IMR-90 (cell line): ENCODE results near the gene HMGCLL1. TPM values are rescaled to one million over a fixed set of nuclear protein-coding genes. Genes with fewer than 3 reads are reported as not detected.

Experiments
- ATAC-seq: fragments of 200-7000 bp; cut with Tn5 transposase; 2 replicates; pipeline ENCODE4 v1.9.1; 2020; ENCODE audit warnings: low read depth, mild to moderate bottlenecking, moderate library complexity
- BruUV-seq: library from RNA; stranded (reverse); fragments of 400-500 nt; replicated peaks from 2 replicates; lab custom pipeline; 2021; lab: Mats Ljungman, UMichigan
- CTCF ChIA-PET: fragments of 300-600 bp; formaldehyde crosslinking; extraction: SDS; loops from one replicate; lab custom pipeline; 2021; ENCODE audit warnings: antibody characterized with exemption; lab: Yijun Ruan, JAX
- POLR2A ChIA-PET: fragments of 300-600 bp; sonication (Branson Sonifier 250); formaldehyde crosslinking; loops from one replicate; lab custom pipeline; 2022; ENCODE audit warnings: antibody characterized with exemption; ENCODE audit not compliant: unreplicated experiment; lab: Charles Lee
- DNase-seq: peaks from one replicate; pipeline ENCODE4 v3.0.0; 2013
- H2AFZ ChIP-seq: replicated peaks from 2 replicates; pipeline ENCODE3; 2013; ENCODE audit warnings: low read length, mild to moderate bottlenecking; ENCODE audit not compliant: poor library complexity
- H2AK5ac ChIP-seq: 2 replicates; pipeline ENCODE4 v1.6.1; 2013; ENCODE audit warnings: low read depth, low read length, inconsistent platforms
- H2AK9ac ChIP-seq: replicated peaks from 2 replicates; pipeline ENCODE3; 2013; ENCODE audit warnings: mild to moderate bottlenecking, low read depth, low read length, moderate library complexity; ENCODE audit not compliant: poor library complexity
- H2BK120ac ChIP-seq: 2 replicates; pipeline ENCODE4 v1.6.1; 2013; ENCODE audit warnings: low read depth, low read length, inconsistent platforms
- H2BK15ac ChIP-seq: 3 replicates; pipeline ENCODE4 v1.6.1; 2013; ENCODE audit warnings: low read depth, low read length, inconsistent platforms
- H2BK20ac ChIP-seq: 2 replicates; pipeline ENCODE4 v1.6.1; 2013; ENCODE audit warnings: low read depth, mild to moderate bottlenecking, inconsistent platforms, low read length, moderate library complexity
- H2BK5ac ChIP-seq: 2 replicates; pipeline ENCODE4 v1.6.1; 2013; ENCODE audit warnings: mild to moderate bottlenecking, low read depth, low read length, inconsistent platforms; ENCODE audit not compliant: poor library complexity, severe bottlenecking
- H3K14ac ChIP-seq: replicated peaks from 2 replicates; pipeline ENCODE4 v1.6.1; 2013; ENCODE audit warnings: low read depth, low read length, inconsistent platforms
- H3K18ac ChIP-seq: 2 replicates; pipeline ENCODE4 v1.6.1; 2013; ENCODE audit warnings: low read depth, low read length, control low read depth
- H3K23ac ChIP-seq: 2 replicates; pipeline ENCODE4 v1.6.1; 2013; ENCODE audit warnings: low read depth, low read length, inconsistent platforms
- H3K27ac ChIP-seq: 2 replicates; pipeline ENCODE4 v1.5.1; 2013; ENCODE audit warnings: mild to moderate bottlenecking, control low read depth, low read length; ENCODE audit not compliant: insufficient read depth
- H3K27me3 ChIP-seq: 2 replicates; pipeline ENCODE4 v1.6.1; 2013; ENCODE audit warnings: low read length; ENCODE audit not compliant: control insufficient read depth, insufficient read depth
- H3K36me3 ChIP-seq: 2 replicates; pipeline ENCODE4 v1.6.1; 2013; ENCODE audit warnings: low read length, mixed read lengths; ENCODE audit not compliant: control insufficient read depth, insufficient read depth
- H3K4ac ChIP-seq: 2 replicates; pipeline ENCODE4 v1.6.1; 2013; ENCODE audit warnings: low read depth, low read length, inconsistent platforms
- H3K4me1 ChIP-seq: 2 replicates; pipeline ENCODE4 v1.6.1; 2013; ENCODE audit warnings: low read length, mixed read lengths; ENCODE audit not compliant: control insufficient read depth, insufficient read depth
- H3K4me2 ChIP-seq: 2 replicates; pipeline ENCODE4 v1.6.1; 2013; ENCODE audit warnings: low read depth, mild to moderate bottlenecking, control low read depth, low read length, moderate library complexity
- H3K4me3 ChIP-seq: 2 replicates; pipeline ENCODE4 v1.5.1; 2013; ENCODE audit warnings: low read depth, mild to moderate bottlenecking, control low read depth, low read length, moderate library complexity; ENCODE audit not compliant: insufficient read depth
- H3K56ac ChIP-seq: 2 replicates; pipeline ENCODE4 v1.6.1; 2013; ENCODE audit warnings: low read length, inconsistent platforms; ENCODE audit not compliant: insufficient read depth; ENCODE audit errors: extremely low read depth
- H3K79me1 ChIP-seq, 2 experiments: 2 replicates each; pipeline ENCODE4 v1.6.1; 2013; ENCODE audit warnings: low read length in 2 of 2, inconsistent platforms in 1 of 2, low read depth in 1 of 2
- H3K9ac ChIP-seq: 2 replicates; pipeline ENCODE4 v1.6.1; 2013; ENCODE audit warnings: low read depth, low read length, control low read depth
- H3K9me1 ChIP-seq: 2 replicates; pipeline ENCODE4 v1.6.1; 2013; ENCODE audit warnings: low read length, inconsistent platforms; ENCODE audit not compliant: insufficient read depth
- H3K9me3 ChIP-seq: 2 replicates; pipeline ENCODE4 v1.6.1; 2013; ENCODE audit warnings: low read length; ENCODE audit not compliant: control insufficient read depth, insufficient read depth
- H4K20me1 ChIP-seq: 2 replicates; pipeline ENCODE4 v1.6.1; 2013; ENCODE audit warnings: low read length, inconsistent platforms; ENCODE audit not compliant: insufficient read depth
- H4K5ac ChIP-seq: 2 replicates; pipeline ENCODE4 v1.6.1; 2013; ENCODE audit warnings: mild to moderate bottlenecking, low read depth, low read length, control low read depth
- H4K8ac ChIP-seq, 2 experiments: 2 replicates each; pipeline ENCODE4 v1.6.1; 2013; ENCODE audit warnings: low read depth in 2 of 2, low read length in 2 of 2, control low read depth in 1 of 2, inconsistent platforms in 1 of 2
- H4K91ac ChIP-seq: 2 replicates; pipeline ENCODE4 v1.6.1; 2013; ENCODE audit warnings: low read depth, low read length, inconsistent platforms; ENCODE audit not compliant: insufficient read depth
- BHLHE40 ChIP-seq: fragments of 150-350 bp; IDR thresholded peaks from 2 replicates; pipeline ENCODE4 v1.6.1; 2016; ENCODE audit warnings: mild to moderate bottlenecking, low read depth, low read length
- CHD1 ChIP-seq: IDR thresholded peaks from 2 replicates; pipeline ENCODE4 v1.6.1; 2012; ENCODE audit warnings: low read depth, low read length, improper control_type of control experiment
- CTCF ChIP-seq: conservative IDR thresholded peaks from 2 replicates; pipeline ENCODE4 v1.5.1; 2012; ENCODE audit warnings: mild to moderate bottlenecking, low read depth, low read length, improper control_type of control experiment
- ELK1 ChIP-seq: fragments of 150-350 bp; IDR thresholded peaks from 2 replicates; pipeline ENCODE4 v1.6.1; 2016; ENCODE audit warnings: low read depth, mild to moderate bottlenecking, low read length, moderate library complexity, borderline replicate concordance
- FOS ChIP-seq: fragments of 150-350 bp; IDR thresholded peaks from 2 replicates; pipeline ENCODE4 v1.6.1; 2016; ENCODE audit warnings: low read depth, low read length
- MAFK ChIP-seq: IDR thresholded peaks from 2 replicates; pipeline ENCODE4 v1.6.1; 2012; ENCODE audit warnings: low read depth, low read length, improper control_type of control experiment
- MAZ ChIP-seq: IDR thresholded peaks from 2 replicates; pipeline ENCODE4 v1.6.1; 2012; ENCODE audit warnings: low read depth, mild to moderate bottlenecking, low read length, improper control_type of control experiment, moderate library complexity, borderline replicate concordance
- MXI1 ChIP-seq: IDR thresholded peaks from 2 replicates; pipeline ENCODE4 v1.6.1; 2012; ENCODE audit warnings: low read depth, mild to moderate bottlenecking, low read length, moderate library complexity, borderline replicate concordance
- POLR2A ChIP-seq: IDR thresholded peaks from 2 replicates; pipeline ENCODE4 v1.6.1; 2012; ENCODE audit warnings: mild to moderate bottlenecking, low read depth, low read length
- RAD21 ChIP-seq: IDR thresholded peaks from 2 replicates; pipeline ENCODE4 v1.6.1; 2012; ENCODE audit warnings: low read length, improper control_type of control experiment
- RFX5 ChIP-seq: IDR thresholded peaks from 2 replicates; pipeline ENCODE4 v1.8.0; 2012; ENCODE audit warnings: low read depth, mild to moderate bottlenecking, low read length, moderate library complexity
- SMC3 ChIP-seq: fragments of 150-350 bp; IDR thresholded peaks from 2 replicates; pipeline ENCODE4 v1.6.1; 2016; ENCODE audit warnings: low read depth, mild to moderate bottlenecking, antibody characterized with exemption, low read length, moderate library complexity
- WGBS, 2 experiments: methylation state at CpG; one replicate each; pipeline versions ENCODE4 v1.1.5 to v1.1.7; 2013; ENCODE audit warnings: missing lambda C conversion rate in 2 of 2; ENCODE audit not compliant: insufficient read length in 1 of 2; ENCODE audit errors: extremely low coverage in 2 of 2; 5-methylcytosine and 5-hydroxymethylcytosine counted together
- dilution Hi-C: fragments of 300-500 bp; cut with HindIII; formaldehyde crosslinking; loops from one replicate; pipeline ENCODE4 v1.14.3; 2018; ENCODE audit warnings: low sequenced_read_pairs; ENCODE audit not compliant: unreplicated experiment
- in situ Hi-C: fragments of 300-500 bp; cut with MboI; formaldehyde crosslinking; loops from 3 replicates; pipeline ENCODE4 v1.14.3; 2019; ENCODE audit warnings: low sequenced_read_pairs, inconsistent platforms, mixed read lengths
- intact Hi-C: fragments of 100-400 bp; cut with micrococcal nuclease; formaldehyde crosslinking; loops from 2 replicates; pipeline ENCODE4 v1.10.0; 2022
- polyA plus RNA-seq, 3 experiments: library from polyadenylated mRNA; depleted of rRNA; stranded (reverse); fragments of >200 nt; gene quantifications; 2 replicates each; pipeline ENCODE4 v1.2.3, GENCODE V29; 2012; ENCODE audit warnings: low replicate concordance in 1 of 3
- total RNA-seq: library from RNA; depleted of rRNA; stranded (reverse); fragments of >200 nt; gene quantifications from 2 replicates; pipeline ENCODE4 v1.2.3, GENCODE V29; 2012
- TF ChIP-seq, protein P1 (sequence below): fragments of 150-350 bp; IDR thresholded peaks from 2 replicates; pipeline ENCODE4 v1.6.1; 2017; ENCODE audit warnings: mild to moderate bottlenecking, antibody characterized with exemption, low read length, low read depth

HMGCLL1 gene
- total and polyA plus RNA-seq, 2 of the 4 experiments (the other 2 are of a cell fraction), result 0.03 TPM; not detected in 1

DNA sequence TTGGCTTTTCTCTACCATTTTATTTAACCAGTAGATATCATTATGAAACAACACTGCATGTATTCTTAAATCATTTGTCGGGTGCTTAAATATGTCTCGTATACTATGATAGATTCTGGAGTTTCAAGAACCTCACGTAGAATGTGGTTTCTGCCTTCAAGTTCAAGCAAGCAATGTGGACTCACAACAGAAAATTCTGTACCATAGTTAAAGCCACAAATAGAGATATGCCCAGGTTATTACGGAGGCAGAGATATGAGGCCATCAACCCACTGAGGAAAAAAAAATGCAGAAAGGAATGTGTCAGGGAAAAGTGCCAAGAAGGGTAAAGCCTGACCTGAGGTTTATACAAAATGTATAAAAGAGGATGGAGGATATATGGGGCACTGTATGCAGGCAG, 141.9 kb downstream of the HMGCLL1 start:
- Histone ChIP-seq H2AK5ac (no peak overlapping the region), H2BK15ac (no peak overlapping the region), H3K9ac (no peak overlapping the region), H3K27ac (no peak overlapping the region), H3K23ac (no peak overlapping the region), H3K56ac (no peak overlapping the region), H3K18ac (no peak overlapping the region), H2BK120ac (no peak overlapping the region), H3K4me3 (no peak overlapping the region), H3K4me1 (peaks cover 2% of the 10 kb centered on the region; the same call in 1 of the 2 replicates), H2AFZ (no peak overlapping the region), H3K4me2 (no peak overlapping the region), H2BK20ac (no peak overlapping the region), H2BK5ac (no peak overlapping the region), H4K20me1 (no peaks in the 10 kb centered on the region), H4K5ac (no peak overlapping the region), H2AK9ac (no peak overlapping the region), H4K91ac (no peak overlapping the region), H4K8ac (no peak overlapping the region), H3K27me3 (no peaks in the 10 kb centered on the region), H3K79me1 (no peaks in the 10 kb centered on the region), H3K36me3 (no peaks in the 10 kb centered on the region), H3K9me1 (0 out of 2 replicates have a peak, but pooled peaks cover 3% of the 10 kb centered on the region), H3K14ac (no peak overlapping the region), H3K4ac (no peak overlapping the region), H3K9me3 (no peaks in the 10 kb centered on the region)
- no peak for DNase-seq
- intact Hi-C loops, result no loop called here
- ATAC-seq, result no peak
- CTCF ChIA-PET, result interaction anchor here (1.2 kb wide), 1 partner anchor 161 kb away, joined by 4 read pairs; no protein-coding TSS in a partner anchor
- BruUV-seq, result no TSS peak
- dilution Hi-C loops, result no loop called here
- in situ Hi-C loops, result loop anchor here (25.0 kb wide), 1 partner anchor 850 kb away; no protein-coding TSS in a partner anchor
- WGBS, 2 experiments, result no CpG with 5 or more reads among the region's 4 CpGs
- POLR2A ChIA-PET, result no interaction called here
- TF ChIP-seq MXI1 (no peak), ELK1 (no peak), CHD1 (no peak), POLR2A (no peak), MAFK (no peak), BHLHE40 (no peak), RFX5 (no peak), FOS (no peak), RAD21 (no peak), MAZ (no peak), SMC3 (no peak), CTCF (no peak)
- TF ChIP-seq, protein P1, sequence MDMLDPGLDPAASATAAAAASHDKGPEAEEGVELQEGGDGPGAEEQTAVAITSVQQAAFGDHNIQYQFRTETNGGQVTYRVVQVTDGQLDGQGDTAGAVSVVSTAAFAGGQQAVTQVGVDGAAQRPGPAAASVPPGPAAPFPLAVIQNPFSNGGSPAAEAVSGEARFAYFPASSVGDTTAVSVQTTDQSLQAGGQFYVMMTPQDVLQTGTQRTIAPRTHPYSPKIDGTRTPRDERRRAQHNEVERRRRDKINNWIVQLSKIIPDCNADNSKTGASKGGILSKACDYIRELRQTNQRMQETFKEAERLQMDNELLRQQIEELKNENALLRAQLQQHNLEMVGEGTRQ, result no peak
